HEK293 (cell line): ENCODE results near the gene B4GALT5.

Experiments
- BCL11A ChIP-seq: fragments of 450-650 bp; formaldehyde crosslinking; IDR thresholded peaks from 2 replicates; pipeline ENCODE4 v1.5.1; 2016; ENCODE audit warnings: low read depth, missing biosample characterization, missing genetic modification characterization
- INSM2 ChIP-seq: fragments of 450-650 bp; formaldehyde crosslinking; IDR thresholded peaks from 2 replicates; pipeline ENCODE4 v1.5.1; 2016; ENCODE audit warnings: missing biosample characterization, missing genetic modification characterization
- KLF16 ChIP-seq: fragments of 450-650 bp; formaldehyde crosslinking; IDR thresholded peaks from 2 replicates; pipeline ENCODE4 v1.5.1; 2017; ENCODE audit warnings: missing biosample characterization, missing genetic modification characterization
- MEIS1 ChIP-seq: sonication (generic); formaldehyde crosslinking; IDR thresholded peaks from 2 replicates; pipeline ENCODE4 v1.8.1; 2022; ENCODE audit warnings: missing genetic modification reagents, mild to moderate bottlenecking, borderline replicate concordance
- OSR2 ChIP-seq: fragments of 450-650 bp; formaldehyde crosslinking; IDR thresholded peaks from 2 replicates; pipeline ENCODE4 v1.5.1; 2016; ENCODE audit warnings: missing biosample characterization, missing genetic modification characterization
- SALL2 ChIP-seq: fragments of 450-650 bp; formaldehyde crosslinking; IDR thresholded peaks from 2 replicates; pipeline ENCODE4 v1.5.0; 2017; ENCODE audit warnings: missing biosample characterization, mild to moderate bottlenecking, missing genetic modification characterization, borderline replicate concordance
- SCRT2 ChIP-seq: fragments of 450-650 bp; formaldehyde crosslinking; IDR thresholded peaks from 2 replicates; pipeline ENCODE4 v1.5.1; 2016; ENCODE audit warnings: missing biosample characterization, missing genetic modification characterization
- SP7 ChIP-seq: fragments of 450-650 bp; formaldehyde crosslinking; IDR thresholded peaks from 2 replicates; pipeline ENCODE4 v1.5.1; 2016; ENCODE audit warnings: missing biosample characterization, missing genetic modification characterization
- ZBTB17 ChIP-seq: fragments of 450-650 bp; formaldehyde crosslinking; IDR thresholded peaks from 2 replicates; pipeline ENCODE4 v1.5.1; 2016; ENCODE audit warnings: missing biosample characterization, missing genetic modification characterization
- ZEB2 ChIP-seq: fragments of 450-650 bp; formaldehyde crosslinking; IDR thresholded peaks from 2 replicates; pipeline ENCODE4 v1.5.1; 2016; ENCODE audit warnings: missing biosample characterization, missing genetic modification characterization
- ZFP3 ChIP-seq: fragments of 450-650 bp; formaldehyde crosslinking; IDR thresholded peaks from 2 replicates; pipeline ENCODE4 v1.5.1; 2016; ENCODE audit warnings: low read depth, missing biosample characterization, missing genetic modification characterization
- ZIC2 ChIP-seq: fragments of 450-650 bp; formaldehyde crosslinking; IDR thresholded peaks from 2 replicates; pipeline ENCODE4 v1.5.1; 2016; ENCODE audit warnings: missing biosample characterization, missing genetic modification characterization
- ZNF121 ChIP-seq: fragments of 450-650 bp; formaldehyde crosslinking; IDR thresholded peaks from 2 replicates; pipeline ENCODE4 v1.5.1; 2016; ENCODE audit warnings: missing biosample characterization, missing genetic modification characterization
- ZNF362 ChIP-seq: fragments of 450-650 bp; formaldehyde crosslinking; IDR thresholded peaks from 2 replicates; pipeline ENCODE4 v1.5.1; 2016; ENCODE audit warnings: missing biosample characterization, missing genetic modification characterization
- ZNF48 ChIP-seq: fragments of 450-650 bp; formaldehyde crosslinking; IDR thresholded peaks from 2 replicates; pipeline ENCODE4 v1.5.1; 2016; ENCODE audit warnings: missing biosample characterization, missing genetic modification characterization
- ZNF501 ChIP-seq: fragments of 450-650 bp; formaldehyde crosslinking; IDR thresholded peaks from 2 replicates; pipeline ENCODE4 v1.5.1; 2016; ENCODE audit warnings: missing biosample characterization, missing genetic modification characterization
- ZNF654 ChIP-seq: fragments of 450-650 bp; formaldehyde crosslinking; IDR thresholded peaks from 2 replicates; pipeline ENCODE4 v1.5.1; 2016; ENCODE audit warnings: low read depth, missing biosample characterization, missing genetic modification characterization
- ZNF660 ChIP-seq: fragments of 450-650 bp; IDR thresholded peaks from 2 replicates; pipeline ENCODE4 v1.5.1; 2018; ENCODE audit warnings: missing biosample characterization, mild to moderate bottlenecking, missing genetic modification characterization
- ZNF785 ChIP-seq: fragments of 450-650 bp; formaldehyde crosslinking; IDR thresholded peaks from 2 replicates; pipeline ENCODE4 v1.5.1; 2016; ENCODE audit warnings: missing biosample characterization, missing genetic modification characterization
- ZNF791 ChIP-seq: fragments of 450-650 bp; formaldehyde crosslinking; IDR thresholded peaks from 2 replicates; pipeline ENCODE4 v1.5.1; 2016; ENCODE audit warnings: missing biosample characterization, missing genetic modification characterization
- ZSCAN16 ChIP-seq: fragments of 450-650 bp; formaldehyde crosslinking; IDR thresholded peaks from 2 replicates; pipeline ENCODE4 v1.5.1; 2016; ENCODE audit warnings: missing biosample characterization, missing genetic modification characterization
- ZSCAN4 ChIP-seq: fragments of 450-650 bp; formaldehyde crosslinking; IDR thresholded peaks from 2 replicates; pipeline ENCODE4 v1.5.1; 2017; ENCODE audit warnings: missing biosample characterization, missing genetic modification characterization
- TF ChIP-seq, protein P1 (sequence below): sonication (generic); formaldehyde crosslinking; IDR thresholded peaks from 2 replicates; pipeline ENCODE4 v1.8.1; 2022; ENCODE audit warnings: mild to moderate bottlenecking, moderate library complexity, missing genetic modification reagents
- TF ChIP-seq, protein P2 (sequence below): fragments of 450-650 bp; formaldehyde crosslinking; IDR thresholded peaks from 2 replicates; pipeline ENCODE4 v1.5.1; 2016; ENCODE audit warnings: missing biosample characterization, missing genetic modification characterization
- TF ChIP-seq, protein P3 (sequence below): fragments of 450-650 bp; formaldehyde crosslinking; IDR thresholded peaks from 2 replicates; pipeline ENCODE4 v1.5.0; 2017; ENCODE audit warnings: missing biosample characterization, missing genetic modification characterization, borderline replicate concordance
- TF ChIP-seq, protein P4 (sequence below): fragments of 450-650 bp; formaldehyde crosslinking; conservative IDR thresholded peaks from 2 replicates; pipeline ENCODE4 v1.5.1; 2016; ENCODE audit warnings: low read depth, missing biosample characterization, missing genetic modification characterization

The B4GALT5 gene

DNA sequence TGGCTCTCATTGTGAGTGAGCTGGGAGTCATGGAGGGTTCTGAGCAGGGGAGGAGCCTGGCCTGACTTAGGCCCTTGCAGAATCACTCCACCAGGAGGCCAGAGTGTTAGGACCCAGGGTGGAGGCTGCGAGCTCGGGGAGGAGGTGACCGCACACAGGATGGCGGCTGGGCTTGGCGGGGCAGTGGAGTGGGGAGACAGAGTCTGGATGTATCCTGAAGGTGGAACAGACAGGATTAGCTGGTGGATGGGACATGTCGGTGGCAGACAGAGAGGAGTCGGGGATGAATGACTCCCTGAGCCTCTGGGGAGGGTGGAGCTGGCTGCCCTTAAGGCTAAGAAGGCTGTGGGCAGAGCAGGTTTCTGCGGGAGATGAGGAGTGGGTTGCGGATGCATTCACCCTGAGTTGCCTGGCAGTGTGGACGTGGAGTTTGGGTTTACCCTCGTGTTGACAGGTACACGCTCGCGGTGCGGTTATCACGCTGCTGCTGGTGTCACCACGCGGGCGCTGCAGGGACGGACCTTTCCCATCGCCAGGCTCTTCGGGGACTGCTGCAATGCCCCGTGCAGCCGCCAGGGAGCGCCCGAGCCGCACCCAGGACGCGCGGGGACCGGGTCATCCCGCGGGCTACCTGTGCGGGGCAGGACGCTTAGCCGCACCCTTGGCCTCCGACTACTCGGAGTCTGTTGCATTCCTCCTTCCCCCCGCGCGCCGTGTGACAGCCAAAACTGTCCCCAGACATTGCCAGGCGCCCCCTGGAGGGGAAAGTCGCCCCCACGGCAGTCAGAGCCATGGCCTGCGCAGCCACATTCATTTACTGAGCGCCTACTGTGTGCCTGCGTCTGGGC is 102.8 kb downstream of the B4GALT5 start (continued):
- no peak for TF ChIP-seq INSM2
- TF ChIP-seq ZNF48 = no peak
- TF ChIP-seq BCL11A (tag by site-specific recombination) = no peak; the same call in 1 of the 2 replicates
- TF ChIP-seq, protein P1, sequence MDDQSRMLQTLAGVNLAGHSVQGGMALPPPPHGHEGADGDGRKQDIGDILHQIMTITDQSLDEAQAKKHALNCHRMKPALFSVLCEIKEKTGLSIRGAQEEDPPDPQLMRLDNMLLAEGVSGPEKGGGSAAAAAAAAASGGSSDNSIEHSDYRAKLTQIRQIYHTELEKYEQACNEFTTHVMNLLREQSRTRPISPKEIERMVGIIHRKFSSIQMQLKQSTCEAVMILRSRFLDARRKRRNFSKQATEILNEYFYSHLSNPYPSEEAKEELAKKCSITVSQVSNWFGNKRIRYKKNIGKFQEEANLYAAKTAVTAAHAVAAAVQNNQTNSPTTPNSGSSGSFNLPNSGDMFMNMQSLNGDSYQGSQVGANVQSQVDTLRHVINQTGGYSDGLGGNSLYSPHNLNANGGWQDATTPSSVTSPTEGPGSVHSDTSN (CRISPR knock-in tag) = 0 out of 2 replicates have a peak, but pooled peaks have one; percentile 32
- TF ChIP-seq ZNF660 (tag by site-specific recombination) = no peak
- TF ChIP-seq, protein P2, sequence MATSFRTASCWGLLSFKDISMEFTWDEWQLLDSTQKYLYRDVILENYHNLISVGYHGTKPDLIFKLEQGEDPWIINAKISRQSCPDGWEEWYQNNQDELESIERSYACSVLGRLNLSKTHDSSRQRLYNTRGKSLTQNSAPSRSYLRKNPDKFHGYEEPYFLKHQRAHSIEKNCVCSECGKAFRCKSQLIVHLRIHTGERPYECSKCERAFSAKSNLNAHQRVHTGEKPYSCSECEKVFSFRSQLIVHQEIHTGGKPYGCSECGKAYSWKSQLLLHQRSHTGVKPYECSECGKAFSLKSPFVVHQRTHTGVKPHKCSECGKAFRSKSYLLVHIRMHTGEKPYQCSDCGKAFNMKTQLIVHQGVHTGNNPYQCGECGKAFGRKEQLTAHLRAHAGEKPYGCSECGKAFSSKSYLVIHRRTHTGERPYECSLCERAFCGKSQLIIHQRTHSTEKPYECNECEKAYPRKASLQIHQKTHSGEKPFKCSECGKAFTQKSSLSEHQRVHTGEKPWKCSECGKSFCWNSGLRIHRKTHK (tag by site-specific recombination) = no peak
- peak; percentile 64 for TF ChIP-seq ZNF654 (tag by site-specific recombination)
- TF ChIP-seq ZNF791 (tag by site-specific recombination) = no peak
- no peak for TF ChIP-seq MEIS1 (CRISPR knock-in tag)
- 0 out of 2 replicates have a peak, but pooled peaks have one; percentile 13 for TF ChIP-seq ZSCAN4 (tag by site-specific recombination)
- TF ChIP-seq ZNF362 (tag by site-specific recombination) = no peak
- TF ChIP-seq ZEB2 = peak; percentile 87
- peak; percentile 71; the same call in 1 of the 2 replicates for TF ChIP-seq ZNF501 (tag by site-specific recombination)
- no peak for TF ChIP-seq ZNF785
- peak; percentile 88 for TF ChIP-seq SCRT2 (tag by site-specific recombination)
- TF ChIP-seq ZNF121 = no peak
- TF ChIP-seq ZBTB17 = peak; percentile 90
- peak; percentile 12; the same call in 1 of the 2 replicates for TF ChIP-seq ZIC2 (tag by site-specific recombination)
- TF ChIP-seq, protein P3, sequence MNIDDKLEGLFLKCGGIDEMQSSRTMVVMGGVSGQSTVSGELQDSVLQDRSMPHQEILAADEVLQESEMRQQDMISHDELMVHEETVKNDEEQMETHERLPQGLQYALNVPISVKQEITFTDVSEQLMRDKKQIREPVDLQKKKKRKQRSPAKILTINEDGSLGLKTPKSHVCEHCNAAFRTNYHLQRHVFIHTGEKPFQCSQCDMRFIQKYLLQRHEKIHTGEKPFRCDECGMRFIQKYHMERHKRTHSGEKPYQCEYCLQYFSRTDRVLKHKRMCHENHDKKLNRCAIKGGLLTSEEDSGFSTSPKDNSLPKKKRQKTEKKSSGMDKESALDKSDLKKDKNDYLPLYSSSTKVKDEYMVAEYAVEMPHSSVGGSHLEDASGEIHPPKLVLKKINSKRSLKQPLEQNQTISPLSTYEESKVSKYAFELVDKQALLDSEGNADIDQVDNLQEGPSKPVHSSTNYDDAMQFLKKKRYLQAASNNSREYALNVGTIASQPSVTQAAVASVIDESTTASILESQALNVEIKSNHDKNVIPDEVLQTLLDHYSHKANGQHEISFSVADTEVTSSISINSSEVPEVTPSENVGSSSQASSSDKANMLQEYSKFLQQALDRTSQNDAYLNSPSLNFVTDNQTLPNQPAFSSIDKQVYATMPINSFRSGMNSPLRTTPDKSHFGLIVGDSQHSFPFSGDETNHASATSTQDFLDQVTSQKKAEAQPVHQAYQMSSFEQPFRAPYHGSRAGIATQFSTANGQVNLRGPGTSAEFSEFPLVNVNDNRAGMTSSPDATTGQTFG (tag by site-specific recombination) = no peak
- TF ChIP-seq SP7 (tag by site-specific recombination) = peak; percentile 52; the same call in 1 of the 2 replicates
- TF ChIP-seq KLF16 = peak; percentile 52; the same call in 1 of the 2 replicates
- TF ChIP-seq OSR2 (tag by site-specific recombination) = peak; percentile 29; the same call in 1 of the 2 replicates
- TF ChIP-seq, protein P4, sequence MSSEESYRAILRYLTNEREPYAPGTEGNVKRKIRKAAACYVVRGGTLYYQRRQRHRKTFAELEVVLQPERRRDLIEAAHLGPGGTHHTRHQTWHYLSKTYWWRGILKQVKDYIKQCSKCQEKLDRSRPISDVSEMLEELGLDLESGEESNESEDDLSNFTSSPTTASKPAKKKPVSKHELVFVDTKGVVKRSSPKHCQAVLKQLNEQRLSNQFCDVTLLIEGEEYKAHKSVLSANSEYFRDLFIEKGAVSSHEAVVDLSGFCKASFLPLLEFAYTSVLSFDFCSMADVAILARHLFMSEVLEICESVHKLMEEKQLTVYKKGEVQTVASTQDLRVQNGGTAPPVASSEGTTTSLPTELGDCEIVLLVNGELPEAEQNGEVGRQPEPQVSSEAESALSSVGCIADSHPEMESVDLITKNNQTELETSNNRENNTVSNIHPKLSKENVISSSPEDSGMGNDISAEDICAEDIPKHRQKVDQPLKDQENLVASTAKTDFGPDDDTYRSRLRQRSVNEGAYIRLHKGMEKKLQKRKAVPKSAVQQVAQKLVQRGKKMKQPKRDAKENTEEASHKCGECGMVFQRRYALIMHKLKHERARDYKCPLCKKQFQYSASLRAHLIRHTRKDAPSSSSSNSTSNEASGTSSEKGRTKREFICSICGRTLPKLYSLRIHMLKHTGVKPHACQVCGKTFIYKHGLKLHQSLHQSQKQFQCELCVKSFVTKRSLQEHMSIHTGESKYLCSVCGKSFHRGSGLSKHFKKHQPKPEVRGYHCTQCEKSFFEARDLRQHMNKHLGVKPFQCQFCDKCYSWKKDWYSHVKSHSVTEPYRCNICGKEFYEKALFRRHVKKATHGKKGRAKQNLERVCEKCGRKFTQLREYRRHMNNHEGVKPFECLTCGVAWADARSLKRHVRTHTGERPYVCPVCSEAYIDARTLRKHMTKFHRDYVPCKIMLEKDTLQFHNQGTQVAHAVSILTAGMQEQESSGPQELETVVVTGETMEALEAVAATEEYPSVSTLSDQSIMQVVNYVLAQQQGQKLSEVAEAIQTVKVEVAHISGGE (tag by site-specific recombination) = peak; percentile 94
- TF ChIP-seq ZSCAN16 (tag by site-specific recombination) = no peak; the same call in 1 of the 2 replicates
- no peak for TF ChIP-seq SALL2 (tag by site-specific recombination)
- no peak for TF ChIP-seq ZFP3 (tag by site-specific recombination)
